ENCODE results near the gene SELPLG.
A peak's percentile ranks its signal among the peaks of the same experiment; 100 is the strongest.

SELPLG gene

GRCh38 chr12:108609537-108610335 is 24.0 kb downstream of the SELPLG start:
- no peak overlapping the region for H3K4me3 ChIP-seq

GRCh38 chr12:108608616-108609015 is 25.1 kb downstream of the SELPLG start:
- no peak overlapping the region for H3K9ac ChIP-seq (ENCODE audit: insufficient read length)
- no peak for TF ChIP-seq FOXP2 (optimal IDR thresholded peaks at IDR 0.05; ENCODE audit: control extremely low read depth, extremely low read length, insufficient read depth)
- TF ChIP-seq EZH2 (IDR thresholded peaks at IDR 0.05) = no peak
- TF ChIP-seq POLR2AphosphoS5 (IDR thresholded peaks at IDR 0.05; ENCODE audit: borderline replicate concordance, low read depth, low read length) = no peak

More at GRCh38 chr12:108609537-108610335, 24.0 kb downstream of the SELPLG start:
- Histone ChIP-seq H3K9ac (ENCODE audit: insufficient read length) (peak overlapping the region; percentile 29), H3K27ac (no peak overlapping the region), H3K9me3 (ENCODE audit: low read depth, low read length) (no peaks in the 10 kb centered on the region), H3K36me3 (ENCODE audit: insufficient read depth, low read length) (no peaks in the 10 kb centered on the region)
- TF ChIP-seq POLR2AphosphoS5 (IDR thresholded peaks at IDR 0.05; ENCODE audit: borderline replicate concordance, low read depth, low read length) = no peak
- TF ChIP-seq FOXP2 (optimal IDR thresholded peaks at IDR 0.05; ENCODE audit: control extremely low read depth, extremely low read length, insufficient read depth) = no peak
- TF ChIP-seq EZH2 (IDR thresholded peaks at IDR 0.05) = no peak
- DNase-seq (ENCODE audit: low read depth, low spot score) = no peak

GRCh38 chr12:108607981-108608600 is 25.6 kb downstream of the SELPLG start:
- Histone ChIP-seq H3K9ac (ENCODE audit: insufficient read length) (no peak overlapping the region), H3K27ac (no peak overlapping the region), H3K36me3 (ENCODE audit: insufficient read depth, low read length) (no peaks in the 10 kb centered on the region), H3K9me3 (ENCODE audit: low read depth, low read length) (no peaks in the 10 kb centered on the region), H3K4me3 (no peak overlapping the region)
- no peak for TF ChIP-seq FOXP2 (optimal IDR thresholded peaks at IDR 0.05; ENCODE audit: control extremely low read depth, extremely low read length, insufficient read depth)
- no peak for TF ChIP-seq EZH2 (IDR thresholded peaks at IDR 0.05)
- TF ChIP-seq POLR2AphosphoS5 (IDR thresholded peaks at IDR 0.05; ENCODE audit: borderline replicate concordance, low read depth, low read length) = no peak
- no peak for DNase-seq (ENCODE audit: low read depth, low spot score)

More at GRCh38 chr12:108608616-108609015, 25.1 kb downstream of the SELPLG start:
- no peaks in the 10 kb centered on the region for H3K36me3 ChIP-seq (ENCODE audit: insufficient read depth, low read length)
- H3K27ac ChIP-seq = no peak overlapping the region
- no peak overlapping the region for H3K4me3 ChIP-seq
- no peaks in the 10 kb centered on the region for H3K9me3 ChIP-seq (ENCODE audit: low read depth, low read length)
- DNase-seq (ENCODE audit: low read depth, low spot score) = no peak

- no peaks in the 10 kb centered on the region for H3K9me3 ChIP-seq (ENCODE audit: low read depth, low read length)
- no peak overlapping the region for H3K4me3 ChIP-seq
- no peak for DNase-seq (ENCODE audit: low read depth, low spot score)
- TF ChIP-seq POLR2AphosphoS5 (IDR thresholded peaks at IDR 0.05; ENCODE audit: borderline replicate concordance, low read depth, low read length) (no peak), EZH2 (IDR thresholded peaks at IDR 0.05) (no peak)
- no peak overlapping the region for H3K27ac ChIP-seq
- no peak overlapping the region for H3K9ac ChIP-seq (ENCODE audit: insufficient read length)
- H3K36me3 ChIP-seq (ENCODE audit: insufficient read depth, low read length) = no peaks in the 10 kb centered on the region
These were observed 27.2 kb downstream of the SELPLG start for GRCh38 chr12:108606492-108606891.

GRCh38 chr12:108605690-108606406 is 27.8 kb downstream of the SELPLG start:
- Histone ChIP-seq H3K27ac (no peak overlapping the region), H3K9me3 (ENCODE audit: low read depth, low read length) (no peaks in the 10 kb centered on the region), H3K36me3 (ENCODE audit: insufficient read depth, low read length) (no peaks in the 10 kb centered on the region), H3K4me3 (no peak overlapping the region), H3K9ac (ENCODE audit: insufficient read length) (no peak overlapping the region)
- TF ChIP-seq FOXP2 (optimal IDR thresholded peaks at IDR 0.05; ENCODE audit: control extremely low read depth, extremely low read length, insufficient read depth) (no peak), POLR2AphosphoS5 (IDR thresholded peaks at IDR 0.05; ENCODE audit: borderline replicate concordance, low read depth, low read length) (no peak), EZH2 (IDR thresholded peaks at IDR 0.05) (no peak)
- DNase-seq (ENCODE audit: low read depth, low spot score) = no peak

- no peak overlapping the region for H3K9ac ChIP-seq (ENCODE audit: insufficient read length)
- DNase-seq (ENCODE audit: low read depth, low spot score) = no peak
- TF ChIP-seq POLR2AphosphoS5 (IDR thresholded peaks at IDR 0.05; ENCODE audit: borderline replicate concordance, low read depth, low read length) (no peak), FOXP2 (optimal IDR thresholded peaks at IDR 0.05; ENCODE audit: control extremely low read depth, extremely low read length, insufficient read depth) (no peak), EZH2 (IDR thresholded peaks at IDR 0.05) (no peak)
- no peak overlapping the region for H3K4me3 ChIP-seq
- no peaks in the 10 kb centered on the region for H3K9me3 ChIP-seq (ENCODE audit: low read depth, low read length)
- H3K27ac ChIP-seq = no peak overlapping the region
- H3K36me3 ChIP-seq (ENCODE audit: insufficient read depth, low read length) = no peaks in the 10 kb centered on the region
These were observed 28.5 kb downstream of the SELPLG start for GRCh38 chr12:108605000-108605689.

GRCh38 chr12:108604208-108604941 is 29.3 kb downstream of the SELPLG start:
- Histone ChIP-seq H3K9ac (ENCODE audit: insufficient read length) (no peak overlapping the region), H3K27ac (no peak overlapping the region), H3K4me3 (no peak overlapping the region), H3K9me3 (ENCODE audit: low read depth, low read length) (no peaks in the 10 kb centered on the region), H3K36me3 (ENCODE audit: insufficient read depth, low read length) (no peaks in the 10 kb centered on the region)
- no peak for DNase-seq (ENCODE audit: low read depth, low spot score)
- TF ChIP-seq FOXP2 (optimal IDR thresholded peaks at IDR 0.05; ENCODE audit: control extremely low read depth, extremely low read length, insufficient read depth) (no peak), EZH2 (IDR thresholded peaks at IDR 0.05) (no peak), POLR2AphosphoS5 (IDR thresholded peaks at IDR 0.05; ENCODE audit: borderline replicate concordance, low read depth, low read length) (no peak)

All from SK-N-MC (cell line).